ENCODE results near the gene ZFP90.

Gene ZFP90

DNA sequence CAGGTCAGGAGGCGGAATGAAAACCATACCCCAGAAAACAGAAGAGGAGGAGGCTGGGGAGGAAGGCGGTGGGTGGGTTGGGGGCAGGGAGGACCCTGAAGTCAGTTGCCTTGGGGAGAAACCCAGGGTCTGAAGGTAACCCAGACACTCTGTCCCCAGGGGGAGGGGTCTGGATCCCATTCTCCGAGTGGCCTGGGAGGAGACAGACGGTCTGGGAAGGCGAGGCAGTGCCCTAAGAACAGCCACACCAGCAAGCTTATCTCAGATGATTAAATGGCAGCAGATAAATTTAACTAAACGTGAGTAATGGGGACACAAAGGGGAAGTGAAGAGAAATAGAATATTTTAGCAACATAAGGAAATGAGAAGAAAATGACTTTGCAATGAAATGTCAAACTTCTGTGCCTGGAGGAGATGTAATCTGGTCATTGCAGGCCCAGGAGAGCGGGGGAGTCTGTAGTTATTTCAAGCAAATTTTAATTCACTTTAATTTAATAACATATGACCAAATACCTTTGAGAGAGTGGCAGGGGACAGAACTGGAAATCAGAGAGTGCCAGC is 21.4 kb upstream of the ZFP90 start:
- TF ChIP-seq, protein P1, sequence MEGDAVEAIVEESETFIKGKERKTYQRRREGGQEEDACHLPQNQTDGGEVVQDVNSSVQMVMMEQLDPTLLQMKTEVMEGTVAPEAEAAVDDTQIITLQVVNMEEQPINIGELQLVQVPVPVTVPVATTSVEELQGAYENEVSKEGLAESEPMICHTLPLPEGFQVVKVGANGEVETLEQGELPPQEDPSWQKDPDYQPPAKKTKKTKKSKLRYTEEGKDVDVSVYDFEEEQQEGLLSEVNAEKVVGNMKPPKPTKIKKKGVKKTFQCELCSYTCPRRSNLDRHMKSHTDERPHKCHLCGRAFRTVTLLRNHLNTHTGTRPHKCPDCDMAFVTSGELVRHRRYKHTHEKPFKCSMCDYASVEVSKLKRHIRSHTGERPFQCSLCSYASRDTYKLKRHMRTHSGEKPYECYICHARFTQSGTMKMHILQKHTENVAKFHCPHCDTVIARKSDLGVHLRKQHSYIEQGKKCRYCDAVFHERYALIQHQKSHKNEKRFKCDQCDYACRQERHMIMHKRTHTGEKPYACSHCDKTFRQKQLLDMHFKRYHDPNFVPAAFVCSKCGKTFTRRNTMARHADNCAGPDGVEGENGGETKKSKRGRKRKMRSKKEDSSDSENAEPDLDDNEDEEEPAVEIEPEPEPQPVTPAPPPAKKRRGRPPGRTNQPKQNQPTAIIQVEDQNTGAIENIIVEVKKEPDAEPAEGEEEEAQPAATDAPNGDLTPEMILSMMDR (IDR thresholded peaks at IDR 0.05; ENCODE audit: low read depth, low read length): no peak
- in situ Hi-C loops (cut with HindIII; ENCODE audit: low sequenced_read_pairs): no loop called here
- no peak for DNase-seq (ENCODE audit: low read depth, low spot score)
- no peak overlapping the region for H3K4me3 ChIP-seq (ENCODE audit: low read depth, low read length)

DNA sequence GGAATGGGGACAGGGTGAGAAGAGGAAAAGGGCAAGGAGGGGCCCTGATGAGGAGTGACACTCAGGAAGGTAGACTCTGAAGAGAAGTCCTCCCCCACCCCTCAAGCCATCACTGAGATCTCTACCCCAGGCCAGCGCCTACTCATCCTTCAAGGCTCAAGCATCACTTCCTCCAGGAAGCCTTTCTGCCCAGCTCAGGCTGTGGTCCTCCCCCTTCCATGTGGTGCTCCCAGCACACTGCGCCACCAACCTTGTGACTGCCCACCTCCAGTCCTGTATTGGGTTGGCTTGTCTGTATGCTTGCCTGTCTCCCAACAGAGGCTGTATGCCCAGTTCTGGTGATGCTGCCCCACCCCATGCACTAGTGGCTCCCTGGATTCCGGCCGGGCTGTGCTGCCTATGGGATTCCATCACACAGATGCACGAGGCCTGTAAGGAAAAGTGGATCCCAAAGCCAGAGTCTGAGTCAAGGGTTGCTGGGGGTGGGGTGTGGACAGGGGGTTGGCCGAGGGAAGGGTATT is 19.8 kb upstream of the ZFP90 start:
- in situ Hi-C loops (cut with HindIII; ENCODE audit: low sequenced_read_pairs): no loop called here
- no peak for DNase-seq (ENCODE audit: low read depth, low spot score)
- H3K4me3 ChIP-seq (ENCODE audit: low read depth, low read length): no peak overlapping the region
- TF ChIP-seq, protein P1 (IDR thresholded peaks at IDR 0.05; ENCODE audit: low read depth, low read length): no peak

DNA sequence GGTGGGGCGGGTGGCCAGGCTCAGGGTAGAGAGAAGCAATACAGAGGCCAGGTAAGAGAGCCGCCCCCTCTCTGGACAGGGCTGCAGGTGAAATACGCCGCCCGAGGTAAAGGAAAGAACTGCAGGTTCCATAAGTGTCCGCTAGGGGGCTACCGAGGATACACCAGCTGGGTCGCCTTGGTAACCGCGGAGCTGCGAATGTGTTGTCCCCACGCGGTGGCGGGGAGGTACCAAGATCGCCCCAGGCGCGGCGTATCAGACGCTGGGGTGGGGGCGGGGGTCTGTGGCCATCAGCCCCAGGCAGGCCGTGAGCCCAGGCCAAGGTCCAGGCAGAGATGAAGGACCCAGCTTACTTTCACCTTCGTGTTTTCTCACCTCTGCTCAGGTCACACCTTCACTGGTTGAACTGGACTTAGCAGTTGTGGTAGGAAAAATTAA is 18.4 kb upstream of the ZFP90 start:
- peak; percentile 66 for DNase-seq (ENCODE audit: low read depth, low spot score)
- TF ChIP-seq, protein P1 (IDR thresholded peaks at IDR 0.05; ENCODE audit: low read depth, low read length): peak; percentile 99
- in situ Hi-C loops (cut with HindIII; ENCODE audit: low sequenced_read_pairs): no loop called here
- peak overlapping the region; percentile 16 for H3K4me3 ChIP-seq (ENCODE audit: low read depth, low read length)

DNA sequence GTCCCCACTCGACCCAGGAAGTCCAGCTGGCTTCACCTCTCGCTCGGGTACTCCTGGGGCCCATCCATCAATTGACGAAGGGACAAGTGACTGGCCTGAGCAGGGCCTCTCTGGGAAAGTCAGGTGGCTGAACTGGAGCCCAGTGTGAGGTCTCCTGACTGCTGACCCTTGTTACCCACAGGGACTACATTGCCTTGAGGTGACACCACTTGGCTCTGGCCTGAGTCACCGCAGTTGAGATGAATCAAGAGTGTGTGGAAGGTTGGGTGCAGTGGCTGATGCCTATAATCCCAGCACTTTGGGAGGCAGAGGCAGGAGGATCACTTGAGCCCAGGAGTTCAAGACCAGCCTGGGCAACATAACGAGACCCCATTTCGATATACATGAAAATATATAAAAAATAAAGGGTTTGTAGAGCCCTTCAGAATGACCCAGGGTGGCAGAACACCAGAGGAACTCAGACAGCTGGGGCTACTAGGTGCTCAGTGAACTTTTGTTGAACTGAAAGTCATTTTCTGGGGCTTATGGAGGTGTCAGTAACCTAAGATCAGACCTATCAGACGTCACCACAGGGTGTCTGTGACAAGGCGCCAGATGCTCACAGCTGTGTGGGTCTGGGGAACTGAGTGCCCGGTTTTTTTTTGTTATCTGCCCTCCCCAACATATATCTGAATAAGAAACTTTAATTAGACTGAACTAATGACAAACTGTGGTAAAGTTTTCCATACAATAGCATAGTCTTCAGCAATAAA is 14.8 kb upstream of the ZFP90 start:
- in situ Hi-C loops (cut with HindIII; ENCODE audit: low sequenced_read_pairs): no loop called here
- no peak for DNase-seq (ENCODE audit: low read depth, low spot score)
- TF ChIP-seq, protein P1 (IDR thresholded peaks at IDR 0.05; ENCODE audit: low read depth, low read length): no peak
- H3K4me3 ChIP-seq (ENCODE audit: low read depth, low read length): no peak overlapping the region

DNA sequence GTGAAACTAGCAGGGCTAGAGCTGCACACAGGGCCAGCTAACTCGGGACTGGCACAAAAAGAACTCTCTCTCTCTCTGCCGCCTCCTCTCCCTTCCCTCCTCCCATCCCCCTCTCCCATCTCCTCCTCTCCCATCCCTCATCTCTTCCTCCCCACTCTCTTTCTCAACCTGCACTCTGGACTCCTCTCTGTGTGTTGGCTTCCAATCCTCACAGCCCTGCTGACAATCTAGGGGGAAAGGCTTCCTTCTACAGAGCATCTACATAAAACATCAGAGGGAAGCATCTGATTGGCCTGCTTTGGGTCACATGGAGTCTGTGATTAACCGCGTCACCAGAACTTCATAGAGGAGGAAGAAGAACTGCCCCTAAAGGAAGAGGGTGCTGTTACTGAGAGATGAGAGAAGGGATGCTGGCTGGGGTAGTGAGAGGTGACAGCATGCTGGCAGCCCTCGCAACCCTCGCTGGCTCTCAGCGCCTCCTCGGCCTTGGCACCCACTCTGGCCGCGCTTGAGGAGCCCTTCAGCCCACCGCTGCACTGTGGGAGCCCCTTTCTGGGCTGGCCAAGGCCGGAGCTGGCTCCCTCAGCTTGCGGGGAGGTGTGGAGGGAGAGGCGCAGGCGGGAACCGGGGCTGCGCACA is 12.8 kb upstream of the ZFP90 start:
- TF ChIP-seq, protein P1 (IDR thresholded peaks at IDR 0.05; ENCODE audit: low read depth, low read length): no peak
- H3K4me3 ChIP-seq (ENCODE audit: low read depth, low read length): no peak overlapping the region
- in situ Hi-C loops (cut with HindIII; ENCODE audit: low sequenced_read_pairs): no loop called here
- no peak for DNase-seq (ENCODE audit: low read depth, low spot score)

DNA sequence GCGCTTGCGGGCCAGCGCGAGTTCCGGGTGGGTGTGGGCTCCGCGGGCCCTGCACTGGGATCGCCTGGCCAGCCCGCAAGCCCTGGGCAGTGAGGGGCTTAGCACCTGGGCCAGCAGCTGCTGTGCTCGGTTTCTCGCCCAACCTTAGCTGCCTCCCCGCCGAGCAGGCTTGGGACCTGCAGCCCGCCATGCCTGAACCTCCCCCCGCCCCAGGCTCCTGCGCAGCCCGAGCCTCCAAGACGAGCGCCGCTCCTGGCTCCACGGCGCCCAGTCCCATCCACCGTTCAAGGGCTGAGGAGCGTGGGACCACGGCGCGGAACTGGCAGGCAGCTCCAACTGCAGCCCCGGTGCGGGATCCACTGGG is 12.3 kb upstream of the ZFP90 start:
- no peak overlapping the region for H3K4me3 ChIP-seq (ENCODE audit: low read depth, low read length)
- in situ Hi-C loops (cut with HindIII; ENCODE audit: low sequenced_read_pairs): no loop called here
- TF ChIP-seq, protein P1 (IDR thresholded peaks at IDR 0.05; ENCODE audit: low read depth, low read length): no peak
- DNase-seq (ENCODE audit: low read depth, low spot score): no peak

Measured in astrocyte of the spinal cord (primary cell).